ENCODE measurements around the gene STX10.
"Not testable (repeated sequence)": the region's sequence is repeated elsewhere in the genome, so short reads cannot be mapped to it uniquely, and the experiment has no call there.

STX10 gene, protein sequence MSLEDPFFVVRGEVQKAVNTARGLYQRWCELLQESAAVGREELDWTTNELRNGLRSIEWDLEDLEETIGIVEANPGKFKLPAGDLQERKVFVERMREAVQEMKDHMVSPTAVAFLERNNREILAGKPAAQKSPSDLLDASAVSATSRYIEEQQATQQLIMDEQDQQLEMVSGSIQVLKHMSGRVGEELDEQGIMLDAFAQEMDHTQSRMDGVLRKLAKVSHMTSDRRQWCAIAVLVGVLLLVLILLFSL

DNA sequence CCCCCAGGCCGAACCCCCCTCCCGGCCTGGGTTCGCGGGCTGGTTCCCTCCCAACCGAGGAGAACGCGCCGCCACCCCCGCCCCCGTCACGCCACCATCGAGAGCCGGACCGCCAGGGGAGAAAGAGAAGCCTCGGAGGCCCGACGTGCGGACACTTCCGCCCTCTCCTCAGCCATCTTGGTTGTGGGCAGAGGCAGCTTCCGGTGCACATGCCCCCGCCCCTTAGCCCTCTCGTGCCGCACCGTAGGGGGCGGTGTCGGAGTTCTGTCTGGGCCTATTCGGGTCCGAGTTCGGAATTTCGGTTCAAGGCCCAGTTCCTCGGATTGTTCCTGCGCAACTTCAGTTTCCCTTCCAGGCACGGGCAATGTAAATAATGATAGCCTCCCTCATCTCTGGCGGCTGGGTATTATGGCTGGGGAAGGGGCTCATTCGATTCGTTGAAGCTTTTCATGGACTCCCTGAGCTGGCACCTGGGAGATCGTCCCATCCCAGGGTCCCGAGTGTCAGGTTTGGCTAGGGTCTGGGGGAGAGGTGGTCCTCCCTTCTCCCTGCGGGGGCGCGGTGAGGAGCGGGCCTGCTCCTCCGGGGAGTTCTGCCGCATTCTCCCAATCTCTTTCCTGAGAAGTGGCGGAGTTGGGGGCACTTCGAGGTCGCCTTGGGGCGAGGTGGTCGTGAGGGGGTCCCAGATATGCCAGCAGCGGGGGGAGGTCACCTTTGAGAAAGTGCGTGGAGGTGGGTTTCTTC, at the start of gene STX10, which contains the start of gene IER2:
TSS of gene STX10 (minus strand) at position 189 of the 744 bp plus-strand sequence. CDS start 202 bp downstream, outside the sequence.
TSS of gene IER2 (plus strand) at position 225 of the 744 bp plus-strand sequence. CDS start 2,776 bp downstream, outside the sequence.
- peak; percentile 63 for DNase-seq

DNA sequence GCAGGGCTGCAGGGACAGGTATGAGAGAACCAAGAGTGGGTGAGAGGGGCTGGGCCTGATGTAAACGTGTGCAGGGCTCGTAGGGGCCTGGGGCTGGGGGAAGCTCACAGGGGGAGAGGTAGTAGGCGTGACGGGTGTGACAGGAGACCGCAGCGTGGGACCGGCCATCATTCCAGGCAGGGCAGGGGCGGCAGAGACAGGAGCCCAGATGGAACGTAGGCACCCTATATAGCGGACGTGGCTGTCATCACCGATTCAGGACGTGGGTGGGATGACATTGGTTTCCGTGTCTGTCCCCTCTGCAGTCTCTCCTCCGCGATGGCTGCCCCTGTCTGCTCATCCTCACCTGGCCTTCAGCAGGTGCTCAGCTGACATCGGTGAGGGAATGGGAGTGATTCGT, 48.5 kb upstream of the STX10 start:
- DNase-seq: no peak

DNA sequence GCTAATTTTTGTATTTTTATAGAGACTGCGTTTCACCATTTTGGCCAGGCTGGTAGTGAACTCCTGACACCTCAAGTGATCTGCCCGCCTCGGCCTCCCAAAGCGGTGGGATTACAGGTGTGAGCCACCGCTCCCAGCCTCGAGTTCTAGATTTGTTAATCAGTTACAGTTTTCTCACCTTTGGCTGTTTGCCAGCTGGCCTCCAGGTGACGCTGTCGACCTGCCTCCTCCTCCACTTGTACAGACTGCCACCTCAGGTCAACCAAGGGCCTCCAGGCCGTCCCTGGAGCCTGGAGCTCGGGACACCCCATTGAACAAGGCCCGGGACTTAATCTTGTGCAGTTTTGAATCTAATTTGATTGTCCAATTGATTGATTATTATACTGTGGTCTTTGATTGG, 45.5 kb upstream of the STX10 start:
- DNase-seq: no peak

DNA sequence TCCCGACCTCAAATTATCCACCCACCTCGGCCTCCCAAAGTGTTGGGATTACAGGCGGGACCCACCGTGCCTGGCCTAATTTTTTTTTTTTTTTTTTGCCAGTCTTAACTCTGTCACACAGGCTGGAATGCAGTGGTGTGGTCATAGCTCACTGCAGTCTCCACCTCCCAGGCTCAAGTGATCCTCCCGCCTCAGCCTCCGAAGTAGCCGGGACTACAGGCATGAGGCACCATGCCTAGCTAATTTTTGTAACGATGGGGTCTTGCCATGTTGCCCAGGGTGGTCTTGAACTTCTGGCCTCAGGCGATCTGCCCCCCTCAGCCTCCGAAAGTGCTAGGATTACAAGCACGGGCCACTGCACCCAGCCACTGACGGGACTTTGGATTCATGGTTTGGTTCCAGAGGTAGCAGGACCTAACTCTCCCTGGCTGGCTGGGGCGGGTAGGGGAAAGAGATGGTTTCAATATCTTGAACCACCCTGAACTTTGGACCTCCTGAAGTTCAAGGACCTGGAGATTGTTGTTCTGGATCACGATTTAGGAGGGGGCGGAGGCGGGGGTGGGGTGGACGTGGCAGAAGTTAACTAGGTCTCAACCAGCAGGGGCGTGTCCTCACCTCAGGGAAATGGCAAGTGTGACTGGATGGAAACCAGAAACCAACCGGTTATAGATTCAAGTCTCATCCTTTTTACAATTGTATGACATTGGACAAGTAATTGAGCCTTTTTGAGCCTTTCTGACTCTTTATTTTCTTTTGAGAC, 40.8 kb upstream of the STX10 start:
- DNase-seq: no peak

DNA sequence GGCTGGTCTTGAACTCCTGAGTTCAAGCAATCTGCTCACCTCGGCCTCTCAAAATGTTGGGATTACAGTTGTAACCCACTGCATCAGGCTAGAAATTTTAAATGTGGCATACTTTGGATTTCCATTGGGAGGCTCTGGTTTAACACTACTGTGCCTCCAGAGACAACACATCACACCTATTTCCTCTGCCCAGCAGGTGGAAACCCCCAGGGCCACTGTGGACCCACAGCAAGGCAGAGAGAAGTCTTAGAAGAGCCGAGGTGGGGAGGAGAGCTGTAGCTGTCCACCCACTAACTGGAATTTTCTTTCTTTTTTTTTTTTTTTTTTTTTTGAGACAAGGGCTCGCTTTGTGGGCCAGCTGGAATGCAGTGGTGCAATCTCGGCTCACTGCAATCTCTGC, 39.4 kb upstream of the STX10 start:
- DNase-seq: no peak

DNA sequence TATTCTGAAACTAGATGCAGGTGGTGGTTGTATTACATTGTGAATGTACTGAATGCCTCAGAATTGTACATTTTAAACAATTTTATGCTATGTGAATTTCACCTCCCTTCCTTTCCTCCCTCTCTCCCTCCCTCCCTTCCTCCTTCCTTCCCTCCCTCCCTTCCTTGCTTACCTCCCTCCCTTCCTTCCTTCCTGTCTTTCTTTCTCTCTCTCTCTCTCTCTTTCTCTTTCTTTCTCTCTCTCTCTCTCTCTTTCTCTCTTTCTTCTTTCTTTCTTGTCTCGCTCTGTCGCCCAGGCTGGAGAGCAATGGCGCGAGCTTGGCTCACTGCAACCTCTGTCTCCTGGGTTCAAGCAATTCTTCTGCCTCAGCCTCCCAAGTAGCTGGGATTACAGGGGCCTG, 37.2 kb upstream of the STX10 start:
- DNase-seq: no peak

DNA sequence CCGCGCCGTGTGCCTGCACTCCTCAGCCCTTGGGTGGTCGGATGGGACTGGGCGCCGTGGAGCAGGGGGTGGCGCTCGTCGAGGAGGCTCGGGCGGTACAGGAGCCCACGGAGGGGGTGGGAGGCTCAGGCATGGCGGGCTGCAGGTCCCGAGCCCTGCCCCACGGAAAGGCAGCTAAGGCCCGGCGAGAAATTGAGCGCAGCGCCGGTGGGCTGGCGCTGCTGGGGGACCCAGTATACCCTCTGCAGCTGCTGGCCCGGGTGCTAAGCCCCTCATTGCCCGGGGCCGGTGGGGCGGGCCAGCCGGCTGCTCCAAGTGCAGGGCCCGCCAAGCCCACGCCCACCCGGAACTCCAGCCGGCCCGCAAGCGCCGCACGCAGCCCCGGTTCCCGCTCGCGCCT, 36.5 kb upstream of the STX10 start:
- not testable (repeated sequence) for DNase-seq

DNA sequence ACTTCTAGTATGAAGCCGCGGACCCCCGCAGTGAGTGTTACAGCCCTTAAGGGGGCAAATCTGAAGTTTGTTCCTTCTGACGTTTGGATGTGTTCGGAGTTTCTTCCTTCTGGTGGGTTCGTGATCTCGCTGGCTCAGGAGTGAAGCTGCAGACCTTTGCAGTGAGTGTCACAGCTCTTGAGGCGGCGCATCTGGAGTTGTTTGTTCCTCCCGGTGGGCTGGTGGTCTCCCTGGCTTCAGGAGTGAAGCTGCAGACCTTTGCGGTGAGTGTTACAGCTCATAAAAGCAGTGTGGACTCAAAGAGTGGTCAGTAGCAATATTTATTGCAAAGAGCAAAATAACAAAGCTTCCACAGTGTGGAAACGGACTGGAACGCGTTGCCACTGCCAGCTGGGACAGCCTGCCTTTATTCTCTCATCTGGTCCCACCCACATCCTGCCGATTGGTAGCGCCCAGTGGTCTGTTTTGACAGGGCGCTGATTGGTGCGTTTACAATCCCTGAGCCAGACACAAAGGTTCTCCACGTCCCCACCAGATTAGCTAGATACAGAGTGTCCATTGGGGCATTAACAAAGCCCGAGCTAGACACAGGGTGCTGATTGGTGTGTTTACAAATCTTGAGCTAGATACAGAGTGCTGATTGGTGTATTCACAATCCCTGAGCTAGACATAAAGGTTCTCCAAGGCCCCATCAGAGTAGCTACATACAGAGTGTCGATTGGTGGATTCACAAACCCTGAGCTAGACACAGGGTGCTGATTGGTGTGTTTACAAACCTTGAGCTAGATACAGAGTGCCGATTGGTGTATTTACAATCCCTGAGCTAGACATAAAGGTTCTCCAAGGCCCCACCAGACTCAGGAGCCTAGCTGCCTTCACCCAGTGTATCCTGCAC, 35.8 kb upstream of the STX10 start:
- DNase-seq: not testable (repeated sequence)

DNA sequence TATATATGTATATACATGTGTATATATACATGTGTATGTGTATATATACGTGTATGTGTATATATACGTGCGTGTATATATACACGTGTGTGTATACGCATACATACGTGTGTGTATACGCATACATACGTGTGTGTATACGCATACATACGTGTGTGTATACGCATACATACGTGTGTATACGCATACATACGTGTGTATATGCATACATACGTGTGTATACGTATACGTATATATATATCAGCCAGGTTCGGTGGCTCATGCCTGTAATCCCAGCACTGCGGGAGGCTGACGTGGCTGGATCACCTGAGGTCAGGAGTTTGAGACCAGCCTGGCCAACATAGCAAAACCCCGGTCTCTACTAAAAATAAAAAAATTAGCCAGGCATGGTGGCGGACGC, 34.8 kb upstream of the STX10 start:
- not testable (repeated sequence) for DNase-seq

DNA sequence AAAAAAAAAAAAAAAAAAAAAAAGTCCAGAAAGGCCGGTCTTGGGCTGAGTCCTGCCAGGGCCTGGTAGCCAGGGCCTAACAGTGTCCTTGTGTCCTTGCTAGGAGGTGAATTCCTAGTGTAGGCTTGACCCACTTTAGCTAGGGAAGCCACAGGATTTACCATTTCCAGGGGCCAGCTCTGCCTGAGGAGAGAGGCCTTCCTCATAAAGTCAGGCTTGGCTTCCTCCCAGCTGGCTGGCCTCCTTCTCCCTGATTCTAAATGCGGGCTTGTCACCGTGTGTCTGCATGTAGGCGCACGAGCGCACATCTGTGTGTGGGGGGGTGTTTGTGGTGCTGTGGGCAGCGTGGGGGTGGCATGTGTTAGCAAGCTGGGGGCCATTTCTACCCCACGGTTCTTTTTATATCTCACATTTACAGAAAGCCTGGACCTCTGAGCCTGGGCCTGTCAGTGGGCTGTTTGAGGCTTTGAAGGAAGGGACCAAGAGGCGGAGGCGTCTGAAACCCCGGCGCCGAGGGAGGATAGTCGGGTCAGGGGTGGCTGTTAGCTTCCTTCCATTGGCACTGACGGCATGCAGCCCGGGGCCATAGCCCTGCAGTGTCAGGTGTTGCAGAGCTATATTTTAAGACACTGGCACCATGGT, 31.7 kb upstream of the STX10 start:
- no peak for DNase-seq

DNA sequence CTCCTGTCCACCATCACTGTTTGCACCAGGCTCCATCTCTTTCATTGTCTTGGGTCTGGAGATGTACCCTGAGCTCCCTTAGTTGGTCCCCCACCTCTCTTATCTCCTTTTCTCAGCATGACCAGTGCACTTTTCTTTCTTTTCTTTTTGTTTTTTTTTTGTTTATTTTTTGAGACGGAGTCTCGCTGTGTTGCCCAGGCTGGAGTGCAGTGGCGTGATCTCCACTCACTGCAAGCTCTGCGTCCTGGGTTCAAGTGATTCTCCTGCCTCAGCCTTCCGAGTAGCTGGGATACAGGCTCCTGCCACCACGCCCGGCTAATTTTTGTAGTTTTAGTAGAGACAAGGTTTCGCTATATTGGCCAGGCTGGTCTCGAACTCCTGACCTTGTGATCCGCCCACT, 28.1 kb upstream of the STX10 start:
- not testable (repeated sequence) for DNase-seq

DNA sequence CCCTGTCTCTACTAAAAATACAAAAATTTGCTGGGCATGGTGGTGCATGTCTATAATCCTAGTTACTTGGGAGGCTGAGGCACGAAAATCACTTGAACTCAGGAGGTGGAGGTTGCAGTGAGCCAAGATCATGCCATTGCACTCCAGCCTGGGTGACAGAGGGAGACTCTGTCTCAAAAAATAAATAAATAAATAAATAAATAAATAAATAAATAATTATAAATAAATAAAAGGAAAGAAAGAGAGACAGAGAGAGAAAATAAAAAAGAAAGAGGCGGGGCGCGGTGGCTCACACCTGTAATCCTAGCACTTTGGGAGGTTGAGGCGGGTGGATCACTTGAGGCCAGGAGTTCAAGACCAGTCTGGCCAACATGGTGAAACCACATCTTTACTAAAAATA, 27.4 kb upstream of the STX10 start:
- DNase-seq: not testable (repeated sequence)

DNA sequence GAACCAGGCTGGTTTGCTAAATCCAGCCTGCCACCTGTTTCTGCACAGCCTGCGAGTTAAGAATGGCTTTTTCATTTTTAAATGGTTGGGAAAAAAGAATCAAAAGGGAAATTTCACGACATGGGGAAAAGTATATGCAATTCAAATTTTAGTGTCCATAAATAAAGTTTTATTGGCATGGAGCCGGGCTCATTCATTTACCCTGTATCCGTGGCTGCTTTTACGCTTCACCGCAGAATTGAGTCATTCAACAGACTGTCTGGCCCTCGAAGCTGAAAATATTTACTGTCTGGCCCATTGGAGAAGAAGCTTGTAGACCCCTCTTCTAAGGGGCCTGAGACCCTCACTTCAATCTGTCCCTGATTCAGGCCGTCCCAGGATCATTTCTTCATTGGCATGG, 26.2 kb upstream of the STX10 start:
- no peak for DNase-seq

DNA sequence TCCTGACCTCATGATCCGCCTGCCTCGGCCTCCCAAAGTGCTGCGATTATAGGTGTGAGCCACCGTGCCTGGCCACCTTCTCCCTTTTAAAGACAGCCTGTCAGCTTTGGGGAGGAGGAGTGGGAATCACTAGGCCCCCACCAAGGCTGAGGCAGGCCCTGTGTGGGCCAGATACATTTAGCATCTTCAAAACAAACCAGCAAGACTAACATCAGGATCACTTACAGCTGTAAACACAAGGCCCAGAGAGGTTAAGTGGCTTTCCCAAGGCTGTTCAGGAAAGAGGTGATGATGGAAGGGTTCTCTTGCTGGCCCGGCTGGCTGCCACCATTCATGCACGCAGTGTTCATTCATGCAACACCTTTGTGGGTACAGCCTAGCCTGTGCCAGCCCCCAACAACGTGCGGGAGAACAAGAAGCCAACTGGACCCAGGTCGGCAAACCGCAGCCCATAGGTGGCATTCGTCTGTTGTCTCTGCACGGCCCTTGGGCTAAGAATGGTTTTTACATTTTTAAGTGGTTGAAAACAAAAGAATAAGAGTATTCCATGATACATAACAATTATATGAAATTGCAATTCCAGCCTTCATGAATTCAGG, 23.1 kb upstream of the STX10 start:
- no peak for DNase-seq

DNA sequence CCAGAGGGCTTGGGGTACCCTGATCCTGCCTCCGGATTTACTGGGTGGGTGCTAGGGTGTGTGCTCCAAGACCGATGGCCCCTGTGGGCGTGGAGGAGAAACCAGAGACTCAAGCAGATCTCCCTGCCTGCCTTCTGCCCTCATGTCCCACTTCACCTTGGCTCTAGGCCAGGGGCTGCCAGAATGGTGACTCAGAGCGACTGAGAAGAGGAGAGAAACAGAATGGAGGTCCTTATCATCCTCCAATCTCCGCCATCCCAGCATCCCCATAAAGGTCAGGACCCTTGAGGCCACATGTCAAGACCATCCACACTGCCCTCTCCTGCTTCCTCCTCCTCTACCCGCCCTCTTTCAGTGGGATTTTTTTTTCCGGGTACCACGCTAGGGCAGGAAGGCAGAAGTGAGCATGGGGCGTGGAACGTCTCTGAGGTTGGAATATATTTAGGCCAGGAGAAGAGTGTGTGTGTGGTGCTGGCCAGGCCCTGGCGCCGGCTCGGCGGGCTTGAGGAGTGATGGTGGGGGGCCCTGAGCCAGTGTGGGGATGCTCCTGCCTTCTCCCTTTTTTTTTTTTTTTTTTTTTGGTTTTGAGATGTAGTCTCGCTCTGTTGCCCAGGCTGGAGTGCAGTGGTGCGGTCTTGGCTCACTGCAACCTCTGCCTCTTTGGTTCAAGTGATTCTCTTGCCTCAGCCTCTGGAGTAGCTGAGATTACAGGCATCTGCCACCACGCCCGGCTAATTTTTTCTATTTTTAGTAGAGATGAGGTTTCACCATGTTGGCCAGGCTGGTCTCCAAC, 22.4 kb upstream of the STX10 start:
- DNase-seq: no peak

DNA sequence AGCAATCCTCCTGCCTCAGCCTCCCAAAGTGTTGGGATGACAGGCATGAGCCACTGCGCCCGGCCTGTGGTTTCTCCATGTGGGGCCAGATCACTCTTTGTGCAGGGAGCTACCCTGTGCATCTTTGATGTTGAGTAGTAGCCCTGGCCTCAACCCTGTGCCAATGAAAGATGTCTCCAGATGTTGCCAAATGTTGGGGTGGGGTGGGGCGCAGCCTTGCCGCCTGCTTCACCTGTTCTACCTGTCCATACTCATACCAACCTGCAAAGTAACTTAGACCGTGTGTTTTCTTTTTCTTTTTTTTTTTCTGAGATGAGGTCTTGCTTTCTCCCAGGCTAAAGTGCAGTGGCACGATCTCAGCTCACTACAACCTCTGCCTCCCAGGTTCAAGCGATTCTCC, 21.0 kb upstream of the STX10 start:
- DNase-seq: no peak

DNA sequence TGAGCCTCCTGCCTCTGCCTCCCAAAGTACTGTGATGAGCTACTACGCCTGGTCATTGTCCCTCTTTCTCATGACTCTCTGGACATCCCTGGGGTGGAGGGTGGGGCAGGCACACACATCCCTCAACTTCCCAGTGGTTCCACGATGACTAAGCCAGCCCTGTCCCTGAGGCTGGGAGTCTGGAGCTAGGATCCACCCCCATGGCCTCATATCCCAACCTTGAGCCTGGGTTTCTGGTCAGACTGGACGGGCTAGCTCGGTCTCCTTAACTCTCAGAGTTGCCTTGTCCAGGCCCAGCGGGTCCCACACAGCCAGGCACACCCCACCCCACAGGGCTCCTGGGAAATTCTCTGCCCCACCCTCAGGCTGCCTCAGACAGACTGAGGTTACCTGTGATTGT, 19.6 kb upstream of the STX10 start:
- no peak for DNase-seq

DNA sequence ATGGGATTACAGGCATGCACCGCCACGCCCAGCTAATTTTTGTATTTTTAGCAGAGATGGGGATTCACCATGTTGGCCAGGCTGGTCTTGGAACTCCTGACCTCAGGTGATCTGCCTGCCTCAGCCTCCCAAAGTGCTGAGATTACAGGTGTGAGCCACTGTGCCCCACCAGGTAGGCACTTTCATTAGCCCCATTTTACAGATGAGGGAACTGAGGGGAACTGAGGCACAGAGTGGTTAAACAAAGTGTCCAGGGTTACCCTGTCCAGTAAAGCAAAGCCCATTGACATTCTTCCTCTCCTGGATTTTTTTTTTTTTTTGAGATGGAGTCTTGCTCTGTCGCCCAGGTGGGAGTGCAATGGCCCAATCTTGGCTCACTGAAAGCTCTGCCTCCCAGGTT, 16.0 kb upstream of the STX10 start:
- not testable (repeated sequence) for DNase-seq

DNA sequence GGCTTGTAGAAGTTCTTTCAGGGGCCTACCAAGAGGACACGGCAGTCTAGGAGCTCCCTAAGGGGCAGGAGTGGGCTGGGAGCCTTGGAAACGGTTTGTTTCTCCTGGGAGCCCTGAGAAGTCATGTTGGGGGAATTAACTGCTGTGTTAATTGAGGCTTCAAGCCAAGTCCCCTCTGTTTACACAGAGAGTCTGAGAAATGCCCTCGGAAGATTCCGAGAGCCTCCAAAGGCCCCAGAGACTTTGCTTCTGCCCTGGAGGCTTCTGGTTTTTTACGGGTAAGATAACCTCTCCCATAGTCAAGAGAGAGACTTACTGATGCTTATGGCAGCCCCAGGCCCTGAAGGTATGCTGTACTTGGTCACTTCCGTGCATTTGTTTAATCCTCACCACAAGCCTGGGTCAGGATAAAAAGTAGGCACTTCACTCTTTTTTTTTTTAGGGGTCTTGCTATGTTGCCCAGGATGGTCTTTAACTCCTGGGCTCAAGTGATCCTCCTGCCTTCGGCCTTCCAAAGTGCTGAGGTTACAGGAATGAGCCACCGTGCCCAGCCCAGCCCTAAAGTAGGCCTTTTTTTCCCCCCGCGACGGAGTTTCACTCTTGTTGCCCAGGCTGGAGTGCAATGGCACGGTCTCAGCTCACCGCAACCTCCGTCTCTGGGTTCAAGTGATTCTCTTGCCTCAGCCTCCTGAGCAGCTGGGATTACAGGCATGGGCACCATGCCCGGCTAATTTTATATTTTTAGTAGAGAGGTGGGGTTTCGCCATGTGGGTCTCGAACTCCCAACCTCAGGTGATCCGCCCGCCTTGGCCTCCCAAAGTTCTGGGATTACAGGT, 15.2 kb upstream of the STX10 start:
- DNase-seq: no peak

Measured in SIG-M5 (cell line).